AML-193 (cell line): ENCODE results near the gene HDGF.

ENCODE experiments used
- DNase-seq, 2 experiments: peaks; one replicate each; lab custom pipeline; 2025; lab: John Stamatoyannopoulos, UW

Gene HDGF

GRCh38 chr1:156751451-156751756, at the start of gene HDGF:
Gene HDGF, minus strand, starts transcription at chr1:156751675. Its CDS starts 246 bp downstream, at chr1:156751429.
- no peak for DNase-seq

DNA sequence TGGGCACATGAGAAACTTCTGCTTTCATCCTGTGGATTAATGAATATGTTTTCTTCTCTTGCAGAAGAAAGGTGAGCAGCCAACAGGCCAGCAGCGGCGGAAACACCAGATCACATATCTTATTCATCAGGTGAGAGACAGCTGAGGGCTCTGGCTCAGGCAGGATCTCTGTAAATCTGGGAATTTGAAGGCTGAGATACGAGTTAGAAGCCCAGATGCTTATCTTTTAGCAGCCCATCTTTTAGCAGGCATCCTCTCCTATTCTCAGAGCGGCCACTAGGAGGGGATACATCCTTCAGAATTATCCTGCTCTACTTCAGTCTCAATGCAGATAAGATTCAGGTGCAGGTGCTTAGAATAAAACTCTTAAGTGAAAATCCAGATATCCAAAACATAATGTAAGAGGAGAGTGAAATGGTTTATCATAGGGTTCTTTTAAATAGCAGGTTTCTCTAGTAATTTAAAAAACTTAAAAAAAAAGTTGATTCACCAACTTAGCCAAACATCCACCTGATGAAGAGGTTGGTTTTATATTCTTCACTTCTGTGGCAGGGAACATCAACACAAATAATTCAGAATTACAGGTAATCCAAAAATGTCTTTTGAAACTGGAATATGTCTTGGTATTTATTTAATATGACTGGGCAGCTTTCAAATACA, 45.9 kb upstream of the HDGF start:
- DNase-seq: peak; percentile 27 to 36

DNA sequence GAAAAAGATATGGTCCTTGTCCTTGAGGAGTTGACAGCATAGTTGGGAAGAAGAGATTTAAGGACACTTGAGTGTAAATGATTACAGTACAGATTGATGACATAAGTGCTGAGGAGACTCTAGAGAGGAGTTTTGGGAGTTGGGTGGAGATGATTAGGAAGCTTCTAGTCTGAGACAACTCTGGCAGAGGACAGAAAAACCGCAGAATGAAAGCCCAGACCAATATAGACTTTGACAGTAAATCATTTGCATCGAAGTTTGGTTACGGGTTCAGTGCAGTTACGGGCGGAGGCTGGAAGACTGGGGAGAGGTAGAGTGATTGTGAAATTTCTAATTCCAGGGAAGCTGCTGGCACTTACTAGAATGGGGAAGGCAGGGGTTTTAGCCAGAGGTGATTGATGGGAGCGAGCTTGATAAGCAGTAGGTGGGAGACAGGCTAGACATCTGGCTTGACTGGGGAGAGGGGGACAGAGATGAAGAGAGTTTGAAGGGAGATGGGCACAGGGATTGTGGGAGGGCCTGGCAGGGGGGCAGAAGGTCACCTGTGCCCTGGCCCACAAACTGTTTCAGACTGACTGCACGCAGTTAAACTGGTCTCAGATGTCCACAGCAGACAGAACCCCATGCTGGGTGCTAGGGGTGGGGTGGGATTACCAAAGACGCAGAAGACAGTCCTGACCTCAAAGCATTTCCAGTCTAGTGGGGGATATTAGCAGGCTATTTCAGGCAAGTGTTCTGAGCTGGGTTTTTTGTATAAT, 45.0 kb upstream of the HDGF start:
- DNase-seq: no peak

- DNase-seq: no peak
These were observed 44.3 kb upstream of the HDGF start for GRCh38 chr1:156795787-156796186.

DNA sequence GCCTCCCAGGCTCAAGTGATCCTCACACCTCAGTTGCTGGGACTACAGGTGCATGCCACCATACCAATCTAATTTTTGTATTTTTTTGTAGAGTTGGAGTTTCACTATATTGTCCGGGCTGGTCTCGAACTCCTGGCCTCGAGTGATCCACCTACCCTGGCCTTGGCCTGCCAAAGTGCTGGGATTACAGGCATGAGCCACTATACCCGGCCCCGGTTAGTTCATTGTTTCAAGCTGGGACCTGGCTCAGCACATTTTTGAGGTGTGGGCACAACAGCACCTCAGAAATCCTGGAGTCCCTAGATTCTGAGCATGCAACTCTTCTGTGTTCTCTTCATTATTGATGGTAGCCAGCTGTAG, 43.9 kb upstream of the HDGF start:
- no peak for DNase-seq

DNA sequence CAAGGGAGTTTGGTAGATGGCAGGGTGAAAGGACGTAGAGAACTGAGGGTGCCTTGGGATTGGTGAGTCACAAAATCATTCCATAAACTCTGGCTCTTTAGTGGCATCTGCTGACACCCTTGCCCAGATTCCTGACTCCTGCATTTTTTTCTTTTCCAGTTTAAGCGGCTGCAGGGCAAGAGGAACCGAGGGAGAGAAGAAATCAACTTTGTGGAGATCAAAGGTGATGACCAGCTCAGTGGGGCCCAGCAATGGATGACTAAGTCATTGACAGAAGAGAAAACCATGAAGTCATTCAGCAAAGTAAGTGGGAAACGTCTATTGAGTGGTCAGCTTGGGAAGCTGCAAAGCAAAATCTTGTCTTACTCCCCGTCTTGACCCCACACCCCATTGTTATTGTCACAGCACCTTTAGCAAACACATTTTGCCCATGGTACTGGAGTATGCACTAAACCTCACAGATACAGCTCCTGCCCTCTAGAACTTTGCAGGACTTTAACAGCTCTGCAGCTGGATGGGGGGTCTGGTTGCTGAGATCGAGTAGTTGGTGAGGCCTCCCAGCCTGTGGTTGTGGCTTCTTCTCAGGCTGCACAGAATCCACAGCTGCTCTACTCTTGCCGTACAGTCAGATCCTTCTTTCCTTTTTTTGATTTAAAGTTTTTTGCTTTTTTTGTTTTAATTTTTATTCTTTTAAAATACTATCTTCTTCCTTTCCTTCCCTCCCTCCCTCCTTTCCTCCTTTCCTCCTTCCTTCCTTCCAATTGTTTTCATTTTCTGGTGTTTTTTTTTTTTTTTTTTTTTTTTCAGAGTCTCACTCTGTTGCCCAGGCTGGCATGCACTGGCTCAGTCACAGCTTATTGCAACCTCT, 43.3 kb upstream of the HDGF start:
- no peak for DNase-seq

DNA sequence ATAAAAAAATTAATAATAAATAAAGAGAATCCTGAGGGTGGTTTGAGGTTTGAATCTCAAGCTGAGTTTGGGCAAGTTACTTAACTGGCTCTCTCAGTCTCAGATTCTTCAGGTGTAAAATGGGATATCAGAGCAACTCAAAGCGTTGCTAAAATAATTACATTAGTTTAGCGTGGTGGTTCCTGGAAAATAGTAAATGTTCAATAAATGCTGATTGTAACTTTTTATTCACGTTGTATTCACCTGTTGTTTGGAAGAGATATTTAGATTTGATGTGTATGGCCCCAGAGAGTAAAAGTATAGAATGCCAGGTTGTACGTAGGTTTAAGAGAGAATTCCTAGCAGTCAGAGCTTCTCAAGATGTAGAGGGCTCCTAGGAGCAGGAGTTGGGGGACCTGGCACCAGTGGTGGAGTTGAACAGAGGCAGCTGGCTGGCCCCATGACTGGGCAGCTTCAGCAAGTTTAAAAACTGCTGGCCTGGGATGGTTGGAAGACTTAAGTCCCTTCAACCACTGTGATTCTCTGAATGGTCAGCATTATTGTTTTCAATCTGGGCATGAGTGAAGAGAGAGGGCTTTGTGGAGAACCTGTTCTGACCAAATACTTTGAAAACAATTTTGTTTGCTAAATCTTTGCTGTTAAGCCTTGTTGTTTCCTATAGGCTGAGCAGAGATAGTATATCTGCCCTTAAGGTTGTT, 38.3 kb upstream of the HDGF start:
- no peak for DNase-seq

DNA sequence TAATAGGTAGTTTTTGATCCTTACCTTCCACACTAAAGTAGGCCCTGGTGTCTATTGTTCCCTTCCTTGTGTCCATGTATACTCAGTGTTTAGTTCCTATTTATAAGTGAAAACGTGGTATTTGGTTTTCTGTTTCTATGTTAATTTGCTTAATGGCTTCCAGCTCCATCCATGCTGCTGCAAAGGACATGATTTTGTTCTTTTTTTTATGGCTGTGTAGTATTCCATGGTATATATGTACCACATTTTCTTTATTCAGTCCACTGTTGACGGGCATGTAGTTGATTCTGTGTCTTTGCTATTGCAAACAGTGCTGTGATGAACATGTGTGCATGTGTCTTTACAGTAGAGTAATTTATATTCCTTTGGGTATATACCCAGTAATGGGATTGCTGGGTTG, 36.7 kb upstream of the HDGF start:
- no peak for DNase-seq

- no peak for DNase-seq
These were observed 35.2 kb upstream of the HDGF start for GRCh38 chr1:156786640-156787039.

DNA sequence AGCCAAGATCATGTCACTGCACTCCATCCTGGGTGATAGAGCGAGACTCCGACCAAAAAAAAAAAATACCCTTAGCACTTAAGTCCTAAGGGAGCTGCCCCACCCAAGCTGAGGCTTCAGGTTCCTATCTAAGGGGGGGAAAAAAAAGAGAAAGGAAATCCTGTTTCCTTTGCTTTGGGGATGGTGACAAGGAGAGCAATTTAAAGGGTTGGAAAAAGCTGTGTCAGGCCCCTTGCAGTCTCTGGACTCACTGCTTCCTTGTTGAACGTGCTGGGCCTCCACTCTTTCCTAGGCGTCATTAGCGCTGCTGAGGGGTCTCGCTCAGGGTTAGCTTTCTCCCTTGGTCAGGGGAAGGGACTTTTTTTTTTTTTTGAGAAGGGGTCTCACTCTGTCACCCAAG, 34.0 kb upstream of the HDGF start:
- no peak for DNase-seq

DNA sequence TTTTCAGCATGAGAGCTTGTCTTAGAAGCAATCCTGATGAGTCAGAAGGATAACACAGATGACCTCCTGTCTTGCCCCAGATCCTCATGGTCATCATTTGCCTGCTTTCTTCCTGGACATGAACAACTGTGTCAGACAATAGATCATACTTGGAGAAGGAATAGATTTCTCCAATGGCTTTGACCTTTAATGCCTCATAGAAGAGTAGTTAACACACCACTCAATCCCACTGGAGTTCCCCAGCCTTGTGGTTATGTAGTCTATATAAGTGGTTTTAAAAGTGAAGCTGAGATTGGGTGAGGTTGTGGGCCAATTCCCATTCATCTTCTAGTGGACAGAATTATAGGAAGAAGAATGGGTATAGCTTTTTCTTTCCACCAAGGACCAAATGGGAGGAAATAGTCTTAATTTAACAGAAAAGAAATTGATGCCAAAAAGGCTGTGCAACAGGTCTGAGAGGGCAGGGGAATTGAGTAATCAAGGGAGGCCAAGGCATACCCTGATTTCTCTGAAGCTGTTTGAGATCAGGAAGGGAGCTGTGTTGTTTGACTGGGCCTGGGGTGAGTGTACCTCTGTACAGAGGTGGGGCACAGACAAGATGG, 30.2 kb upstream of the HDGF start:
- DNase-seq: no peak

GRCh38 chr1:156777573-156777972, 26.1 kb upstream of the HDGF start:
- no peak for DNase-seq

GRCh38 chr1:156776942-156777341, 25.5 kb upstream of the HDGF start:
- no peak for DNase-seq

DNA sequence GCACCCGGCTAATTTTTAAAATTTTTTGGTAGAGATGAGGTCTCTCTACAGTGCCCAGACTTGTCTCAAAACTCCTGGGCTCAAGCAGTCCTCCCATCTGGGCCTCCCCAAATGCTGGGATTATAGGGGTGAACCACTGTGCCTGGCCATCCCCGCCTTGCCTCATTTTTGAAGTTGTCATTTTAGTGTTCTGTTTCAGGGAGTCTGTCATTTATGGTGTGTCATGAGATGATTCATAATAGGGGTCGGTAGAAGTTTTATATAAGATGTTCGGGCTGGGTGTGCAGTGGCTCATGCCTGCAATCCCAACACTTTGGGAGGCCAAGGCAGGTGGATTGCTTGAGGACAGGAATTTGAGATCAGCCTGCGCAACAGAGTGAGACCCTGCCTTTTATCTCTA, 24.3 kb upstream of the HDGF start:
- no peak for DNase-seq

GRCh38 chr1:156773607-156774006, 22.1 kb upstream of the HDGF start:
- no peak for DNase-seq

DNA sequence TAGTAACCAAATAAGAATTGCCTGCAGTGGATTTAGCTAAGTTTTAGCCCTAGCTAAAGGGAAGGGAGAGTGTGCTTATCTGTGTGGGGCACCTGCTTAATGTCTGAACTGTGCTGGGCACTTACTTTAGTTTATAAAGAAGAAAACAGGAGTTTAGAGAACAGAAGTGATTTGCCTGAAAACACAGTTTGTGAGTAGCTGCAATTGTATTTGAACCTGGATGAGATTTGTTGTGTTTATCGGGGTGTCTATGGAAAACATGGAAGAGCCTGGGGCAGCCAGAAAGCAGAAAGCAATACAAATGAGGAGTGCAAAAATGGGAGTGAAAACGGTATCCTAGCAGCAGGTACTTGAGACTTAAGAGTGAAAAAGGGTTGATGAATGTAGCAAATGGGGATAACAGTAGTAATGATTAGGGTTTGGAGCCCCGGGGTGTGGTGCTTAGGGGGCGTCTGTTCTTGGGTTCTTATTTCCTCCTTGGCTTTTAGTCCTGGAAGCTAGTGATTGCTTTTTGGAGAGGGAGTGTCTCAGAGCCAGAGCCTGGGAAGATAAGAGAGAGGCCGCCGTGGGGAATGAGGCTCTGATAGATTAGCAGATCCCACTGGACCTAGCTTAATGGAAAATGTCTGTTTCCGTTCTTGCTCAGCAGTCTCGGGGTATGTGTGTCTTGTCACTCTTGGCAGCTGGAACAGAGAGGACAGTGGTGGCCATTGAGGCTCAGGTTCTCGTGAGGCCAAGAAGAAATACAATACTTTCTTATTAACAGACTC, 21.4 kb upstream of the HDGF start:
- DNase-seq: no peak

DNA sequence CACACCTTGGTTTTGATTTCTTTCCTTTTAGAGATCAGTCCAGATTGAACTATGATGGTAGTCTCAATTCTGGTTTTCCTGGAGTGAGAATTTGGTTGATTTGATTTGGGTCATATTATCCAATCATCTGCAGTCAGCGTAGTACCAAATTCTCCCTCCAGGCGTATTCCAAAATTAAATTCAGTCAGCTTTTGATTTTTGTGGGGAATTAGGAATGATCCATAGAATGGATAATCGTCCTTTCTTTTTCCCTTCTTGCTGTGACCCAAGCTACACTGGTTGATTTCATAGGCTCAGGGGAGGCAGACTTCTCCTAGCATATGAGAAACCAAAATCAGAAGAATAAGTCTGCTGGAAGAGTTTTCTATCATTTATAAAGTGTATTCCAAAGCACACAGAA, 20.7 kb upstream of the HDGF start:
- no peak for DNase-seq

- DNase-seq: no peak
These were observed 17.3 kb upstream of the HDGF start for GRCh38 chr1:156768610-156769295.

- DNase-seq: no peak
These were observed 16.6 kb upstream of the HDGF start for GRCh38 chr1:156767879-156768604.
